CD4-positive, alpha-beta T cell treated with Interleukin-6 at 100 ng/mL for 8 hours (primary cell): ENCODE measurements around the gene NREP.
"Not testable (repeated sequence)": the region's sequence is repeated elsewhere in the genome, so short reads cannot be mapped to it uniquely, and the experiment has no call there.

Source experiments
- DNase-seq: peaks from one replicate; pipeline ENCODE4 v3.0.0-alpha.2; 2020; ENCODE audit warnings: mixed read lengths, low spot score

NREP gene

DNA sequence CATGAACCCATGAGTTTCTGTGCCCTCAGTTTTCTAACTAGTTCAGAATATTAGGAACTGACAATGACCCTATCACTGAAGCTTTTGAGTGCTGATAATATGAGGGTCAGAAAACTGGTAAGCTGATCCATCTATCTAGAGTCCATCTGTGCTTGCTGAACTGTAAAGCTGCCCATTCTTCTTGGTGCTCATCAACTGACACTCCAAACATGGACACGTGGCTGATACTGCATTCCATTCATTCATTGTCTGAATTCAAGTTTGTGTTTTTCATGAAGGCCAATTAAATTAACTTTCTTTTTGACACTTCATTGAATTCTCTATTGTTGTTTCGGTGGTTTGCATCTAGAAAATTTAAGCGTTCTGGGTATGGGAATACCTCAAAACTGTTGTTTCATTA is 17.6 kb downstream of the NREP start:
- DNase-seq: no peak

DNA sequence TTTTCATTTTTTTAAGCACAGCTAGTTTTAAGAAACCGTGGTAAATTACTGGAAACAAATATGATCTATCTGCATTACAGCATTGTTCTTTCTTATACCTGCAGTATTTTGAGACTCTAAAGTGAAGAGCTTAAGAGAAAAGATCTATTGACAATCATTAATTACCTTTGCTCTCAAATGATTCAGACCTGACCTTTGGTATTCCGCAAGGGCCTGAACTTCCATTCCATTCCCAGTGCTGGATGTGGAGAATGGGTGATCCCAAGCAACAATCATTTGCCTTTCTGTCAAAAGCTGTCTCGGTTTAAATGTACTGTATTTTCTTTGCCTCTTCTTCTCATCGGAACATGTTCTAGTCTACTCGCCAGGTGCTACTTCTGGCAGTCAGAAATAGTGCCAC is 18.9 kb downstream of the NREP start:
- DNase-seq: no peak

DNA sequence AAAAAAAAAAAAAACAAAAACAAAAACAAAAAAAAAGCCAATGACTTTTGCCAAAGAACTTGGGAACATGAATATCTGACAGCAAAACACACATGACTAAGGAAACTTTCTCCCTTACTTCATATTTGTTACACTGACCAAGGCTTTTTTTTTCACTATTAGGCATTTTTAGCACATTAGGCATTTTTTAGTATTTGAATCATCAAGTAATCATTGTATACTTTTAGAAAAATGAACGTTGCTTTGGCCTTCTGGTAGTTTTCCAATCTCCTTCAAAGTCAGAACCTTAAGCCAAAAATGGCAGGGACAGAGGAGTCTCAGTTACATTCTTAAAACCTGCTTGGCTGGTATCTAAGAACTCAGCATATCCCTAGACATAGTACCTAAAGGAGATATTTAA is 19.3 kb downstream of the NREP start:
- DNase-seq: no peak

DNA sequence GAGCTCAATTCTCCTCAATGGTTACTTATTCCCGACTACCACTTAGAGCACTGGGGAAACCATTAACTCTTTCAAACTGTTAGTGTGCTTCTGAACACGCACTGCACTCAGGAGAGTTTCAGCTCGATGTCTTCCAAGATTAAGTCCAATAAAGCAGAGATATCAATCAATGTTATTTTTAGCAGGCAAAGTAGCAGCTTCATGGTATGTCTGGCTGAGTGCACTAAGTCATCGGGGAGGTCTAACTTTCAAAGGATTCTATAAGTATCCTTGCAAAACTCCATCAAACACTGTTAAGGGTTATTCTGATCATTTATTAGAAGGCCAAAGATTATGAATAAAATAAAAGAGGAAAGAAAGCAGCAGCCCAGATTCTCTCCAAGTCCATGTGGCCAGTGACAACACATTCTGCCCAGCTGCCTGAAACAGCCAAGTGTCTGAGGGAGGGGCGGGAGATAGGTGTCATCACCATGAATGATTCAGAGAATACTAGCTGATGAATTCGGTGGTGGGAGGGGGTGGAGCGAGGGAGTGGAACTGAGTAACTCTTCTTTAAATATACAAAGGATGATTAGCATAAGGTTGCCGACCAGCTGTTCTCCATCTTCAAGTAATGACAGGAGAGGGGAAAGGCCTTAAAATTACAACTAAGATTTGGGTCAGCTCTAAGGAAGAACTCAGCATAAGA is 21.3 kb downstream of the NREP start:
- DNase-seq: no peak

DNA sequence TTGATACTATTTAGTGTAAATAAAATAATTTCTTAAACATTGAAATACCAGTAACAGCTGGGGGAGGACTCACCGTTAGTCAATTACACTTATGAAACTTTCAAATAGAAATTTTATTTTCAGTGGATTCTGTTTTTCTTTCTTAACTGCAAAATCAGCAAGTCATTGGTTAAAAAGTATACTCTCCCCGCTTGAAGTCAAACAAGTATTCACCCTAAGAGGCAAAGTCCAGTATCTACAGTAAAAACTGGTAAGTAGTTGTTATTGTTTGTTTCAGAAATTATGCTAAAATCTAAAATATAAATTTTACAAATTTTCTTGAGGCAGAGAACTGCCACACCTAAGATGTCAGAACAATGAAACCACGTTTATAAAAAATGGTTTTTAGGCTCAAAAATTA is 22.4 kb downstream of the NREP start:
- DNase-seq: no peak

DNA sequence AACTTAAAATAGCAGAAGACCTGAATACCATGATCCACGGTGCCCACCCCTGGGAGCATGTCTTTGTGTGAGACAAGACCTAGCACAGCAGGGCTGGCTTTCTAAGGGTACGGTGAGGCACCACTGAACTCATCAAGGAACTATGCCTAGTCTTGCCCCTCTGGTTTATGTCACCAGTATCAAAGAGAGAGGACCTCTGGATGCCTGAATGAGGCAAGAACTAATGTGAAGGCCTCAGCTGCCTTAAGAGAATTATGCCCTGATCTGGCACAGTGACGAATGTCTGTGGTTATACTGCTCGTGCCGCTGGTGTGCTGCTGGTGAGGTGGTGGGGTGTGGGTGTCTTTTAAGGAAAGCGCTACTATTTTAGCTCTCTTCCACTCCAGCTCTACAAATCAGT is 23.0 kb downstream of the NREP start:
- no peak for DNase-seq

DNA sequence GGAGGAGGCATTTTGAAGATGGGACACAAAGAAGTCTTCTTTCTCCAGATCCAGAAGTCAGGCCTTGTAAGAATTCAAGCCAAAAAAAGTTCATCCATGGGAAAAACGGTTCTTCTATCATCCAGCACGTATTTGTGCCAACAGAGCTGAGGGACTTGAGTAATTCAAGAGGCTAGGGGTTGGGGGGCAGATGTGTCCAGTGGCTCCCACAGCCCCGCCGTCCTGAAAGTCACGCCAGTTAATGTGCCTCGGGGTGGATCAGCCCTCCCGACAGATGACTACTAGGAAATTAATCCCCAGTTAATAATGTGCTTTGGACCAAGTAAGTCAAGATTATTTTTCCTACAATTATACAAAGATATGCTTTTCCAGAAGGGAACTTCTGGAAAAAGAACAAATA is 23.4 kb downstream of the NREP start:
- no peak for DNase-seq

DNA sequence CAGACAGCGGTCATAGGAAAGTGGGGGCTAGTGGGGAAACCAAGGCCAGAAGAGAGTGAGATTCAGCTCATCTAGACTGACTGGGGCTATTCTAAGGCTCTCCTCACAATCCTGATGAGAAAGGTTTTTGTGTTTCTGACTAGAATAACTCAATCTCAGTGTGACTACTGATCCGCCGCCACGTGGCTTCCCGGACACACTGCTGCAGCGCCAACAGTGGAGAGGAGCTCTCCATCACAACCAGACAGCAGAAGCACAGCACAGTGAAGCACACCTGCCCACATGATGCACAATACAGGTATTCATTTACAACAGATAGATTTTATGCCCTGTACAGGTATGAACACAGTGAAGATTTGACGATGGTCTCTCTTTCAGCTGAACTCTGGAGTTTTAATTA is 25.4 kb downstream of the NREP start:
- no peak for DNase-seq

DNA sequence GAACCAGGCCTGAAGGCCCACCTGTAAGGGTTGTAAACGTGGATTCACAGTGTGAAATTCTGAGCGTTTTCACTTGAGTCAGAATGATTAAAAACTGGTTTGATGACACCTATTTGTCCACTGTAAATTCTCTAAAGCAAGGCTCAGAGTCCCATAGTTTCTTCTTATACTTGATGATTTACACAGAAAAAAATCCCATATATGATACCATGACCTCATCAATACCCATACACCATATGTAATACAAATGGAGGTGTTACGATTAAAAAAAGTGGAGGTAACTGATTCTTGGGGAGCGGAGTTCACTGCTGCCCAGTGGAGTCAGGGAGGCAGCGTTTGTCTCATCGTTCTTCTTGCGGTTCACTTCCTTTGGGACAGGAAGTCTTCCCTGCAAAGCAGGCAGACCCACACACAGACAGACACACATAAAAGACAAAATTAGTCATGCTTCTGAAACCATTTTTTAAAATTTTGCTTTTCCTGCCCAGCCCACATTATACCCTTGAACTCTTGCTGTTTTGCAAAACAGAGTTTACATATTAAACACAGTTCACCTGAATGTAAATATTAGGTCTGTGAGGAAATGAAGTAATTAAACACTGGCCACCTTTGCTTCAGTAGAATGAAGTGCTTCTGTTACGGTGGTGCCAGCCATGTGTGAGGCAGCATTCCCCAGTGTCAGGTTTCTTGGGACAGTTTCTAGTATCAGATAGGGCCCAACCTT is 26.2 kb downstream of the NREP start:
- DNase-seq: no peak

DNA sequence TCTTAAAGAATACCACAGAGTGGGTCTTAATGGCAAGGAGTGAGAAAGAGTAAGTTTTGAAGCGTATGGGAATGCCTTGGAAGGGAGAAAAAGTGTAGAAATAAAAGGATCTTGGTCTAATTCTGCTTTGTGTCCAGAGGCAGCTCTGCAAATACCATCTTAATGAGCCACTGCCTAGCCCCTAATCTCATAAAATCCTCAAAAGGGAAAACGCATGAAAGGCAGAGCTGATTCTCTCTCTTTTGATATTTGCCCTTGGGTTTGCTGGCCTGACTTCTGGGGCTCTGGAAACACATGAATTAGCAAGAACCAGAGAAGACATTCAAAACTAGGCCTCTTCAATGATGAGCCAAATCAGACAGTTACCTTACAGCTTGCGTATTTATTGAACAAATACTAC is 28.1 kb downstream of the NREP start:
- no peak for DNase-seq

DNA sequence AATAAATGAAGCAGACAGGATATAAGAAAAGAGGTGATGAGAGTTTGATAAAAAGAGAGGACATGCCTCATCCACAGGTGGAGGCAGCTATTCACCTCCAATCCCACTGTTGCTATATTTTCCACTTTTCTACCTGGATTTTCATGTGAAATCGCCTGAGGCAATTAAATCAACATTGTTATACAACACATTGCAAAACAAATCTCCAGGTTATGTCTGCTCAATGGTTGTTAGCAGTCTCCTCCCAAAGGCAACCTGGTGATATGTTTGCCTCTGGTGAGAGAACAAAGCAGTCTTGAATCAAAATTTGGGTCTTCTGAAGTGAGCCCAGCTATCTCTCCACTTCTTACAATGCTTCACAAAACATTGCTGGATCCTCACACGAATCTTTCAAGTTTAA is 30.0 kb downstream of the NREP start:
- no peak for DNase-seq

DNA sequence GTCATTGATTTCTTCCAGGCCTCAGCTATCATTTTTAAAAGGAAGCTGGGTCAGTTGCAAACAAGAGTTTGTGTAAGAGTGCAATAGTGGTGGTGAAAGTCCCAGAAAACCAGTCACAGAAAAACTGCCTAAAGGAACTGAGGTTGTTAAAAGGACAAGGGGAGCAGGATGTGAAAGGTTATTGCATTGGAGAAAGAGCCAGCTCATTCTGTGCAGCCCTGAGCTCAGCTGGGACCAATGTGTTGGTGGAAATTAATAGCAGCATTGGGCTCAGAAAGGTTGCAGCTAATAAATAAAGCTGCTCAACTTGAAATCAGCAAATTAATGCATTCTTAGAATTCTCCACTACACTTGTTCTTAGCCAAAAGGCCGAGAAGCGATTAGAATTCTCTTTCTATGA is 34.9 kb downstream of the NREP start:
- DNase-seq: no peak

DNA sequence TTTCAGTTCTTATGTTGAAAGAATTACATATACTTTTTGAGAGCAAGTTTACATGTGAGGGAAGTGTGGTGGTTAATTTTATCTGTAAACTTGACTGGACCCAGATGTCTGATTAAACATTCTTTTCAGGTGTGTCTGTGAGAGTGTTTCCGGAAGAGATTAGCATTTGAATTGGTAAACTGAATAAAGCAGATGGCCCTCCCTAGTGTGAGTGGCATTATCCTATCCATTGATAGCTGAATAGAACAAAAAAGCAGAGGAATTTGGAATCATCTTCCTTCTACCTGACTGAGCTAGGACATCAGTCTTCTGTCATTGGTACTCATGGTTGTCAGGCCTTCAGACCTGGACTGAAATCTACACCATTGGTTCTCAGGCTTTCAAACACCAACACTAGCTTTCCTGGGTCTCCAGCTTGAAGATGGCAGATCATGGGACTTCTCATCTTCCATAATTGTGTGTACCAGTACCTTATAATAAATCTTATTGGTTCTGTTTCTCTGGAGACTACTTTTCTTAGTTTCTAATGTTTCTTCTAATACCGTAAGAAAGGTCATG is 36.6 kb downstream of the NREP start:
- DNase-seq: no peak

DNA sequence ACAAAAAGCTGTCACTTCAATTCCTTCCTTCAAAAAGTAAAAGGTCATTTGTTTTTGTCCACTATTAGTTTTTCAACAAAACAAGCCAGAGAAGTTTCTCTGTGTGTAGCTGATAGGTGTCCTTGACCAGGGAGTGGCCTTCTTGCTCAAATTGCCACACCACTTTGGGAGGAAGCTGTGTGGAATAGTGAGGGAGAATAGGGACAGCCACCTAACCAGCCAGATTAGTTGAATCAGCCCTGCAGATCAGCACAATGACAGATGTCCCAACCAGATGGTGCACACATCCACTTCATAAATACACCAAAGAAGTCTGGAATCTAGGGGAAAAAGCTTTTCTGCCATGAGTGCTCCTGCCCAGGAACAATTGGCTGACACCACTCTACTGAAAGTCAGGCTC is 37.2 kb downstream of the NREP start:
- DNase-seq: no peak

DNA sequence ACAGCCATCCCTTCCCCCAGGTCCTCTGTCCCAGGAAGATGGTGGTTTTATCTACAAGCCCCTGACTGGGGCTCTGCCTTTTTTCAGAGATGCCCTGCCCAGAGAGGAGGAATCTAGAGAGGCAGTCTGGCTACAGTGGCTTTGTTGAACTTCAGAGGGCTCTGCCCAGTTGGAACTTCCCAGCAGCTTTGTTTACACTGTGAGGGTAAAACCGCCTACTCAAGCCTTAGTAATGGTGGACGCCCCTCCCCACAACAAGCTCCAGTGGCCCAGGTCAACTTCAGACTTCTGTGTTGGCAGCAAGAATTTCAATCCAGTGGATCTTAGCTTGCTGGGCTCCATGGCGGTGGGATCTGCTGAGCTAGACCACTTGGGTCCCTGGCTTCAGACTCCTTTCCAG is 40.2 kb downstream of the NREP start:
- not testable (repeated sequence) for DNase-seq

DNA sequence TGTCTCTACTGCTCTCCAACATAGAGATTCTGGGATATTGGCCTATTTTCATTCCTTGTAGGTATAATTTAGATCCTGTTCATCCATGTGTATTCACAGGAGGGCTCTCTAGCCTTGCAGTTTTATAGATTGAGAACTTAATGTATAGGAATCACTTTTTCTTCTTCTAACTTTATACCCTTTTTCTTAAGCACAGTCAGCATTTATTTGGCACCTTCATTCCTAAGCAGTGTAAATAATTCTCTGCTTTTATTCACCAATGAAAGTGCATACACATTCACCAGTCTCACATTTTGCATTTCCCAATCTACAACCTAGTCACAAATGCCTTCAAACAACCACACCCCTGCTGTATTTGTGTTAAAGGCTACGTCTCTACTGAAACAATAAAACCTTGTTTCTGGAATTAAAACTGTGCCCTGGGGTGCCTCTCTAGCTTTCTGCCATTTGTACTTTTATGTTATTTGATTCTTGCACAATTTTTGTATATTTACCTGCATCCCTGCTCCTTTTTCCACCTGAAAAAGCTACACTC is 49.3 kb downstream of the NREP start:
- no peak for DNase-seq

DNA sequence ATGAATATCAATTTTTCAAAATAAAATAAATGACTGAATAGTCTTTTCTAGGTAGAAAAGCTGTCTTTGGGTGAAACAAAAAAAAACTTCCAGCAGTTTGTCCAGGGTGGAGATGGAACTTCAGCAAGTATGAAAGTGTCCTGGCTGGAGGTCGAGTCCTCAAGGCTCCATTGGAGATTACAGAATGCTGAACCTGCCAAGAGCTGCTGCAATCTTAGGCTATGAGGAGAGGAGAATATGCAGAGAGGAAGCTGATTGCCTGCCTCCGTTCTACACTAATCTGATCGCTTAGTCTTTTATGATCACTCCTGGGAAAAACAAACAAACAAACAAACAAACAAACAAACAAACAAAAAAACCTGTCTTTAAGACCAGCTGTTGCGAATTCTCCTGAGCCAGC is 50.6 kb downstream of the NREP start:
- DNase-seq: no peak

DNA sequence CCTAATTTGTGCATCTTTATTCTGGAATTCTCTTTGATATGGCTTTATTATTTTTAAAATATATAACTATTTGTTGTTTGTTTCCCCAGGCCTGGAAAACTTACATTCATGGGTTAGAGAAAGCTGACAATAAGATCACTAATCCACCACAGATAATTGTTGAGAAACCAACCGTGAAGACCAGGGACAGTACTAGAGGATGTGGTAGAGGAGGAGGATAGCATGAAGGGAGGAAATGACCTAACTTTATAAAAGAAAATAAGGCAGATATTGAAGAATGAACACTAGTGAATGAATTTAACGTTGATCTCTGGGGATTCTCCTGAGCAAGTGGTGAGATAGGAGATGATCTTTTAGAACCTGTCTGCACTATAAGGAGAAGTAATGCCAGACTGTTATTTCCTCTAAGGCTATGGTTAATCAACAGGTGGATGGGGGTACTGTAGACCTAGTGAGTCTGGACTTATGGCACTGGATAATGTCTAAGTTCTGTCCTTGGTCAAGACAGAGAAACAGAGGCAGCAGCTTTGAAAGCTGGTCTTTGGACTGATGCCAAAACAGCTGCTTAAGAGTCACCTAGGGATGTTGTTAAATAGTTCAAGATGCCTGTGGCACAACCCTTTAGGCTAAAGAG is 52.4 kb downstream of the NREP start:
- DNase-seq: no peak

DNA sequence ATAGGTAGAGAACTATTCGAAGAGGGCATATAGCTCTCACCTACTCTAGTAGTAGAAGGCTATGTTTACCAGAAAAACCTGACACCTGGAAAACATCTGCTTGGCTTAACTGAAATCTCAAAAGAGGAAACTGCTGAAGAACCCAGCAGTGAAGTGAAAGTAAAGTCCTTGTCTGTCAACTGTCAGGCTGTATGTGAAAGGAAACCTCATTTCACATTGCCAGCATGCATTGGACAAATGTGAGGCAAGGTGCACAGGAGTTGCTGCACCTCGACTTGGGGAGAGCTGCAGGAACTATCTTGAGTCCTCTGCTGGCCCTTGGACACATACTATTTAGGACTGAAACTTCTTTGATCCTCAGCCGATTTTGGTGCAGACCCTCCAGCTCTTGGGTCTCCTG is 53.3 kb downstream of the NREP start:
- DNase-seq: no peak

DNA sequence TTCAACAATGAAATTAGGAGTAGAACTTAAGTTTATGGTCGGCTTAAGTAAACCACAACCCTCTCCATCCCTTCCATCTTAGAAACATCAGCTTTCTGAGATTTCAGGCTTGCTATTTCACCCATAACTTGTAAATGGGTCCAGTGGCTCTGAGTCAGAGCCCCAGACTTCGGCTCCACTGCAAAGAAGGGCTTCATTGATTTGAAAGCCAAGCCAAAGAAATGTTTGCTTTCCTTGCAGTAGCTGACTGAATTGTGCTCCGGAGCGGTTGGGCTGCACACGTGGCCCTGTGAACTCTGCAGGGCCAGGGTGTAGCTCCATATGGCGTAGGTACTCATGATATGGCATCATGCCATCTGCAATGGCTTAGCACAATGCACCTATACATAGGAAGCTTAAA is 57.0 kb downstream of the NREP start:
- DNase-seq: no peak

DNA sequence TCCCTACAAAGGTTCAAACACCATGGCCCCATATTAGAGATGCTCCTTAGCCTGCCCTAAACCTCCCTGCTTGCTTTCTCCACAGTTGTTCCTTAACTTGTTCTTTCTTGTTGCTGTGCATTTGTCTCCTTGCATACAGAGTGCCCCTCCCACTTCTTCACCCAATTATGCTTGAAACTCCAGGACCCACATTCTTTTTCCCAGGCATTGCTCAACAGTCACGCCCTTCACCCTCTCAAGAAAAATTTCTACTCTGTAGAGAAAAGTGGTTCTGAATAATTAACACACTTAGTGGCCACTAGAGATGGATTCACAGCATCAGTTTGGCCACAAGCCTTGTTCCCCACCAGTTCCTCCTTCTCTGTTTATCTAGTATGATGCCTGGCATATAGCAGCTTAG is 57.7 kb downstream of the NREP start:
- DNase-seq: no peak

DNA sequence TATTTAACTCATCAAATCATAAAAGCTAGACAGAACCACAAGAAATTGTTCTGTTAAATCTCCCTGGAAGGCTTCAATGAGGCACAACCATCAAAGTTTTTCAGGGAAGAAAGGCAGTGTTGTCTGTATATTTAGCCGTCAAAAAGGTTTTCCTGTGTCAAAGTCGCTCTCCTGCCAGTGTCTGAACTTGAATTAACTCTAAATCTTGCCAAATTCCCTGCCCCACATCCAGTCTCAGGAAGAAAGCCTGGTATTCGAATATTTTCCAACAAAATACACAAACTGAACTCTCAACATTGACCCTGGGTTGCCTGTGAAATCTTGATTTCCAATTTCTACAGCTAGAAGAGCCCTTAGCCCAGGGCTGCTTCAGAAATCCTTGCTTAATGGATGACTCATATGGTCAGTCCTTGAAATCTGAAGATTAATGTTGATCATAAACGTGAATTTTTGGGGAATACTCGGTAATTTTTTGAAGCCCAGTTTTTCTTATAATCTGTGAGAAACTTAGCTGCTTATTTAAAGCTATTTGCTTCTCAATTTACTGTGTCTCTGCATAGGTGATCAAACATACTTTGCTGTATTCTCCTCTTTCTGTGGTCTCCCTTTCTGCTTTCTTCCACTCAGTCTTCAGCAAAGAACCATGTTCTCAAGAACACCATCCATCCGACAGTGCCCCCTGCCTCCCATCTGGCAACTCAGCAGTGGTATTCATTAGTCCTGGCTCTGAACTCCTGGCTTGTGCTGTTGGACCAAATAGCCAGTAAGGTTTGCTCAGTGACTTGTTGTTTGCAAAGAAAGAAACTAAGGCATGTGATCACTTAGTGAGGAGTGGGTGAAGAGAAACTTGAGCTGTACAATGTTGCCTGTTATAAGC is 58.9 kb downstream of the NREP start:
- no peak for DNase-seq
